ENCODE data around the gene POLD2.

POLD2 gene

DNA sequence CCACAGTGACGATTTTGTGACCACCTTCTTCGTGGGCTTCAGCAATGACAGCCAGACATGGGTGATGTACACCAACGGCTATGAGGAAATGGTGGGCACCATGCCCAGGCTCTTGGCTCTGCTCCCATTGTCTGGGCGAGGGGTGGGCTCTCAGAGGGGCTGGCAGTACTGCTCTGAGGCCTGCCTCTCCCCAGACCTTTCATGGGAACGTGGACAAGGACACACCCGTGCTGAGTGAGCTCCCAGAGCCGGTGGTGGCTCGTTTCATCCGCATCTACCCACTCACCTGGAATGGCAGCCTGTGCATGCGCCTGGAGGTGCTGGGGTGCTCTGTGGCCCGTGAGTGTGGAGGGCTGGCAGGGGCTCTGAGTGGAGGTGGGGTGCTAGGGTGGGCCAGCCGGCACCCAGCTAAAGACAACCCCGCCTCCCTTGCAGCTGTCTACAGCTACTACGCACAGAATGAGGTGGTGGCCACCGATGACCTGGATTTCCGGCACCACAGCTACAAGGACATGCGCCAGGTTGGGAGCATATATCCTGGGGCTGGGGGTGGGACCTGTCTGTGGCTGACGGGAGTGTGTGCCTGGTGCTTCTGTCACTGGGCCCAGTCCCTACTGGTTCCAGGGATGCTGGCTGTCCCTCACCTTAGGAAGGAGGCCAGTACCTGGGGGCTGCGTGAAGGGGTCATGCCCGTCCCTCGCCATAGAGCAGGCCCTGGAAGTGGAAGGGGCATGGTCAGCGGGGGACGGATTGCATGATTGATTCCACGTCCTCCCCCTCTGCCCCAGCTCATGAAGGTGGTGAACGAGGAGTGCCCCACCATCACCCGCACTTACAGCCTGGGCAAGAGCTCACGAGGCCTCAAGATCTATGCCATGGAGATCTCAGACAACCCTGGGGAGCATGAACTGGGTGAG is 12.4 kb downstream of the POLD2 start:
- H3K36me3 ChIP-seq (ENCODE audit: control insufficient read depth, insufficient read depth, low read length): peaks cover 94% of the 10 kb centered on the region
- H3K9me3 ChIP-seq (ENCODE audit: control insufficient read depth, low read length): no peaks in the 10 kb centered on the region
- WGBS, 2 experiments (ENCODE audit: insufficient coverage in 2 of 2): 90 to 94% methylated on average over 22 to 24 of the region's 27 CpGs
- H3K27ac ChIP-seq (ENCODE audit: low read depth, low read length, severe bottlenecking): no peak overlapping the region
- H3K4me1 ChIP-seq (ENCODE audit: control insufficient read depth, insufficient read depth, low read length, poor library complexity, severe bottlenecking): no peaks in the 10 kb centered on the region
- H3K4me3 ChIP-seq (ENCODE audit: extremely low read depth, insufficient read depth, low read length, poor library complexity, severe bottlenecking): no peak overlapping the region

GRCh38 chr7:44109991-44110390 is 13.4 kb downstream of the POLD2 start:
- peaks cover 5% of the 10 kb centered on the region for H3K4me1 ChIP-seq (ENCODE audit: control insufficient read depth, insufficient read depth, low read length, poor library complexity, severe bottlenecking)
- H3K4me3 ChIP-seq (ENCODE audit: extremely low read depth, insufficient read depth, low read length, poor library complexity, severe bottlenecking): no peak overlapping the region
- 95 to 96% methylated on average over 18 of the region's 18 CpGs for WGBS, 2 experiments (ENCODE audit: insufficient coverage in 2 of 2)
- peaks cover 89% of the 10 kb centered on the region for H3K36me3 ChIP-seq (ENCODE audit: control insufficient read depth, insufficient read depth, low read length)
- no peaks in the 10 kb centered on the region for H3K9me3 ChIP-seq (ENCODE audit: control insufficient read depth, low read length)
- no peak overlapping the region for H3K27ac ChIP-seq (ENCODE audit: low read depth, low read length, severe bottlenecking)

- 91% methylated on average over 9 to 11 of the region's 21 CpGs for WGBS, 2 experiments (ENCODE audit: insufficient coverage in 2 of 2)
Measured at GRCh38 chr7:44108768-44109750, 14.3 kb downstream of the POLD2 start.

DNA sequence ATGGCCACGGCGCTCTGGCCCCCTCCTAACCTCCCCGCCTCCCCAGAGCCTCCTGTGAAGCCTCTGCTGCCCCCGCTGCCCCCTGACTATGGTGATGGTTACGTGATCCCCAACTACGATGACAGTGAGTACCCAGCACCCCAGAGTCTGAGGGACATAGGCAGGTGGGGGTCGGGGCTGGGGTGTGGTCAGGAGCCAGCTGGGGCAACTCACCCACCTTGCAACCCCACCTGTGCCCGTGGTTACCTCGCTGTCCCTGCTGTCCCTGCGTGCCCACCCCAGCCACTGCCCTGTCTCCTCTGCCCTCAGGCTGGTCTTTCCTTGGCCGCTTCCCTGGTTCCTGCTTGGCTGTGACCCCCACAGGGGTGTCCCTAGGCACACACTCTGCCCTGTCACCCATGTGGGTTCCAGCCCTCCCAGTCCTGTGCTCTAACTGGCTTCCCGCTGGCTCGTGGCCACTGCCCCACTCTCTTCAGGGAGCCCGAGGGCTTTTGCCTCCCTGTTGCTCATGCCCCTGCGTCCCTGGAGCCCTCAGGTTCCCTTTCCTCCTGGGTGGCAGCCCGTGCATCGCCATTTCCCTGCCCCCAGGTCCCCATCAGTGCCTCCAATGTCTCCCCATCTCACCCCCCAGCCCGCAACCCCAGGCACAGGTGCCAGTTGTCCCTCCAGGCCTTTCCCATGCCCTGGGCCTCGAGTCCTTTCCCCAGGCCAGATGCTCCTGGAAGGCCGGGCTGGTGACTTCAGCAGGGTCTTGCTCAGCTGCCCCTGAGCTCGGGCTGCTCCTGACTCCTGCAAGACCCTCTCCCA is 15.2 kb downstream of the POLD2 start:
- WGBS, 2 experiments (ENCODE audit: insufficient coverage in 2 of 2): 92 to 96% methylated on average over 14 to 15 of the region's 21 CpGs
- H3K4me3 ChIP-seq (ENCODE audit: extremely low read depth, insufficient read depth, low read length, poor library complexity, severe bottlenecking): no peak overlapping the region
- no peaks in the 10 kb centered on the region for H3K9me3 ChIP-seq (ENCODE audit: control insufficient read depth, low read length)
- H3K27ac ChIP-seq (ENCODE audit: low read depth, low read length, severe bottlenecking): no peak overlapping the region
- peaks cover 5% of the 10 kb centered on the region for H3K4me1 ChIP-seq (ENCODE audit: control insufficient read depth, insufficient read depth, low read length, poor library complexity, severe bottlenecking)
- peaks cover 73% of the 10 kb centered on the region for H3K36me3 ChIP-seq (ENCODE audit: control insufficient read depth, insufficient read depth, low read length)

More at GRCh38 chr7:44108768-44109750, 14.3 kb downstream of the POLD2 start:
- H3K4me3 ChIP-seq (ENCODE audit: extremely low read depth, insufficient read depth, low read length, poor library complexity, severe bottlenecking): no peak overlapping the region
- H3K36me3 ChIP-seq (ENCODE audit: control insufficient read depth, insufficient read depth, low read length): peaks cover 80% of the 10 kb centered on the region
- H3K27ac ChIP-seq (ENCODE audit: low read depth, low read length, severe bottlenecking): no peak overlapping the region
- H3K4me1 ChIP-seq (ENCODE audit: control insufficient read depth, insufficient read depth, low read length, poor library complexity, severe bottlenecking): peaks cover 5% of the 10 kb centered on the region
- no peaks in the 10 kb centered on the region for H3K9me3 ChIP-seq (ENCODE audit: control insufficient read depth, low read length)

GRCh38 chr7:44107116-44107960 is 16.0 kb downstream of the POLD2 start:
- H3K4me1 ChIP-seq (ENCODE audit: control insufficient read depth, insufficient read depth, low read length, poor library complexity, severe bottlenecking): peaks cover 5% of the 10 kb centered on the region
- 97 to 98% methylated on average over 17 to 18 of the region's 18 CpGs for whole genome bisulfite sequencing, 2 experiments (ENCODE audit: insufficient coverage in 2 of 2)
- no peak overlapping the region for H3K27ac ChIP-seq (ENCODE audit: low read depth, low read length, severe bottlenecking)
- no peaks in the 10 kb centered on the region for H3K9me3 ChIP-seq (ENCODE audit: control insufficient read depth, low read length)
- no peak overlapping the region for H3K4me3 ChIP-seq (ENCODE audit: extremely low read depth, insufficient read depth, low read length, poor library complexity, severe bottlenecking)
- peaks cover 65% of the 10 kb centered on the region for H3K36me3 ChIP-seq (ENCODE audit: control insufficient read depth, insufficient read depth, low read length)

GRCh38 chr7:44106311-44107065 is 16.9 kb downstream of the POLD2 start:
- WGBS, 2 experiments (ENCODE audit: insufficient coverage in 2 of 2): 88 to 92% methylated on average over 8 of the region's 10 CpGs
- Histone ChIP-seq H3K9me3 (ENCODE audit: control insufficient read depth, low read length) (no peaks in the 10 kb centered on the region), H3K36me3 (ENCODE audit: control insufficient read depth, insufficient read depth, low read length) (peaks cover 59% of the 10 kb centered on the region), H3K4me1 (ENCODE audit: control insufficient read depth, insufficient read depth, low read length, poor library complexity, severe bottlenecking) (peaks cover 8% of the 10 kb centered on the region), H3K27ac (ENCODE audit: low read depth, low read length, severe bottlenecking) (no peak overlapping the region), H3K4me3 (ENCODE audit: extremely low read depth, insufficient read depth, low read length, poor library complexity, severe bottlenecking) (no peak overlapping the region)

- Histone ChIP-seq H3K27ac (ENCODE audit: low read depth, low read length, severe bottlenecking) (no peak overlapping the region), H3K9me3 (ENCODE audit: control insufficient read depth, low read length) (no peaks in the 10 kb centered on the region)
- WGBS, 2 experiments (ENCODE audit: insufficient coverage in 2 of 2): 100% methylated on average over 1 of the region's 2 CpGs
Measured at GRCh38 chr7:44105832-44106231, 17.5 kb downstream of the POLD2 start.

DNA sequence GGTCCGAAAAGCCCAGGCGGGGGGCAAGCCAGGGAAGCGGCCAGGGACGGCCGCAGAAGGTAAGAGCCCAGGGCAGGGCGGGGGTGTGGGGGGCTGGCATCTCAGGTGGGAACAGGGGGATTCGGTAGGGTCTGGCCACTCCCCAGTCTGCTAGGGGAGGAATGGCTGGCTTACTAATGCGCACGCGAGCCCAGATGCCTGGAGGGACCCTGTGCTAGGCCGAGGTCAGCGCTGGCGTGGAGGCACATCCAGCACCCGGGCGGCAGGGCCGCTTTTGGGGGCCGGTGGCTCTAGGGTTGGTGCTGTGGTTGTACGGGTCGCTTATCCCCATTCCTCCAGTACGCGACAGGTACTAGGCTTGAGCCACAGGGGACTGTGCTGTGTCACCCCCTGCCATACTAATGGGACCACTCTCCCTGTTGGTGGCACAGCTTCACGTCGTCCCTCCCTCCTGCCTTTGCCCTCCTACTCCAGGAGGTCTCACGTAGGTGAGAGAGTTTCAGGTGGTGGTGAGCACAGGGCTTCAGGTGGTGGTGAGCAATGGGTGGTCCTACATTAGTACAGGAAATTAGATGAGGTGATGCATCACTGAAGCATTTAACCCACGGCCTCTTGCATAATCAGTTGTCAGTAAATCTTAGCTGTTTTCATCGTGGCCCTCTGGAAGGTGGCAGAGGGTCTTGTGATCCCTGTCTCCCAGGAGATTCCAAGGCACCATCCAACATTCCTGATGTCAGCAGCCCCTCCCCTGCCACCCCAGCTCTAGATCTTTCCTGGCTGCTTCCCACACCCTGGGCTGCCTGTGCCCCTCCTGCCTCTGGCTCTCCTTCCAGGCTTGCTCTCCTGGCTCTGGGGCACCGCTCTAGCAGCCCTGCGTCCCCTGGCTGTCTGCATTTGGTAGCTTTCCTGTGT is 18.2 kb downstream of the POLD2 start:
- 19 to 21% methylated on average over 15 to 19 of the region's 28 CpGs for WGBS, 2 experiments (ENCODE audit: insufficient coverage in 2 of 2)
- H3K36me3 ChIP-seq (ENCODE audit: control insufficient read depth, insufficient read depth, low read length): peaks cover 46% of the 10 kb centered on the region
- peak overlapping the region; percentile 72 for H3K4me3 ChIP-seq (ENCODE audit: extremely low read depth, insufficient read depth, low read length, poor library complexity, severe bottlenecking)
- H3K4me1 ChIP-seq (ENCODE audit: control insufficient read depth, insufficient read depth, low read length, poor library complexity, severe bottlenecking): peaks cover 15% of the 10 kb centered on the region
- no peaks in the 10 kb centered on the region for H3K9me3 ChIP-seq (ENCODE audit: control insufficient read depth, low read length)
- H3K27ac ChIP-seq (ENCODE audit: low read depth, low read length, severe bottlenecking): peak overlapping the region; percentile 39

More at GRCh38 chr7:44105832-44106231, 17.5 kb downstream of the POLD2 start:
- Histone ChIP-seq H3K4me1 (ENCODE audit: control insufficient read depth, insufficient read depth, low read length, poor library complexity, severe bottlenecking) (peaks cover 10% of the 10 kb centered on the region), H3K4me3 (ENCODE audit: extremely low read depth, insufficient read depth, low read length, poor library complexity, severe bottlenecking) (peak overlapping the region; percentile 72), H3K36me3 (ENCODE audit: control insufficient read depth, insufficient read depth, low read length) (peaks cover 52% of the 10 kb centered on the region)
